Retinal pigment epithelial cell (primary cell): ENCODE measurements around the gene LRRC18.

Source experiments
- DNase-seq: peaks from one replicate; pipeline ENCODE4 v3.0.0-alpha.2; 2010; ENCODE audit warnings: low read depth
- H3K4me3 ChIP-seq: 2 replicates; pipeline ENCODE4 v1.5.1; 2011; ENCODE audit warnings: mild to moderate bottlenecking, low read length, control low read depth, moderate library complexity
- TF ChIP-seq, protein P1 (sequence below): conservative IDR thresholded peaks from 2 replicates; pipeline ENCODE4 v1.5.1; 2011; ENCODE audit warnings: low read depth, low read length, control low read depth, inconsistent platforms

The LRRC18 gene

DNA sequence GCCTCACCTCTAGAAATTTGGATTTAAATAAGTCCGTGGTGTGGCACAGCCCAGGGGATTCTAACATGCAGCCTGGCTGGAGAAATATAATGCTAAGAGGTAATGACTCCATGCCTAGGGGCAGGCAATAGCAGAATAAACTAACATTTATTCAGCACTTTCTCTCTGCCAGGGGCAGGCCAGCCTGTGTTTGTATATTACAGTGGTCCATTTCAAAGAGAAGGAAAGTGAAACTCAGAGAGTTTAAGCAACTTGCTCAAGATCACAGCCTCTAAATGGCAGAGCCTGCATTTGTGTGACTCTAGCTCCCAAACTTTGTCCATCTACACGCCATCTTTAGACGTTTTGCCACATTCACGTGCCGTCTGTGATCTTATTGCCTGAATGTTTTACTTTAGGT is 6.7 kb upstream of the LRRC18 start:
- TF ChIP-seq, protein P1, sequence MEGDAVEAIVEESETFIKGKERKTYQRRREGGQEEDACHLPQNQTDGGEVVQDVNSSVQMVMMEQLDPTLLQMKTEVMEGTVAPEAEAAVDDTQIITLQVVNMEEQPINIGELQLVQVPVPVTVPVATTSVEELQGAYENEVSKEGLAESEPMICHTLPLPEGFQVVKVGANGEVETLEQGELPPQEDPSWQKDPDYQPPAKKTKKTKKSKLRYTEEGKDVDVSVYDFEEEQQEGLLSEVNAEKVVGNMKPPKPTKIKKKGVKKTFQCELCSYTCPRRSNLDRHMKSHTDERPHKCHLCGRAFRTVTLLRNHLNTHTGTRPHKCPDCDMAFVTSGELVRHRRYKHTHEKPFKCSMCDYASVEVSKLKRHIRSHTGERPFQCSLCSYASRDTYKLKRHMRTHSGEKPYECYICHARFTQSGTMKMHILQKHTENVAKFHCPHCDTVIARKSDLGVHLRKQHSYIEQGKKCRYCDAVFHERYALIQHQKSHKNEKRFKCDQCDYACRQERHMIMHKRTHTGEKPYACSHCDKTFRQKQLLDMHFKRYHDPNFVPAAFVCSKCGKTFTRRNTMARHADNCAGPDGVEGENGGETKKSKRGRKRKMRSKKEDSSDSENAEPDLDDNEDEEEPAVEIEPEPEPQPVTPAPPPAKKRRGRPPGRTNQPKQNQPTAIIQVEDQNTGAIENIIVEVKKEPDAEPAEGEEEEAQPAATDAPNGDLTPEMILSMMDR, result no peak
- DNase-seq, result no peak
- H3K4me3 ChIP-seq, result no peak overlapping the region

DNA sequence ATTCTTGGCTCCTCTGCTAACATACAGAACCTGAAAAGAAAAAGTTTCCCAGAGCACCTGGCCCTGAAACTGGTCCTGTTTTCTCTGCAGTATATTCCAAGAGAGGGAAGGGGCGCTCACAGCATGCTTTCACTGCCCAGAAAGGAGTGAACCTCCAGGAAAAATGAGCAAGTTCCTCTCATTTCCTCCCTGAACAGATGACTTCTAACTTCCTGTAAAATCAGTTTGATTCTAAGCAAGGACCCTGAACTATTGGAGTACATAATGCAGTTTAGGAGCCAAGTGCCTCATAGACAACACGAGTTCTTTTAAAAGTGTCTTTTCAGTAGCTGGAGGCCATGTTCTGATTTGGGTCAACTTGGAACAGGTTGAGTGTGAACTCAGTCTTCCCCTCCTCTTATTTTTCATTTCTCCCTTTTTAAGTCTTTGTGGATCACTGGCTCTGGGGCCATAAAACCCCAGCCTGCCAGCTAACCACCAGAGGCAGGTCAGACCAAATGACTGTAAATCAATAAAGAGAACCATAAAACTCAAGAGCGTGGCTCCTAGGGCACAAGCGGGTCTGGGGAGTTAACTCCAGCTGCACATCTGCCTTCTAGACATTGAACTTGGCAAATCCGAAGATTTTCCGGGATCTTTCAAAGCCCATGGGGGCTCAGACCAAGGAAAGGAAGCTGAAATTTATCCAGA is 5.9 kb upstream of the LRRC18 start:
- TF ChIP-seq, protein P1, result no peak
- no peak overlapping the region for H3K4me3 ChIP-seq
- no peak for DNase-seq

DNA sequence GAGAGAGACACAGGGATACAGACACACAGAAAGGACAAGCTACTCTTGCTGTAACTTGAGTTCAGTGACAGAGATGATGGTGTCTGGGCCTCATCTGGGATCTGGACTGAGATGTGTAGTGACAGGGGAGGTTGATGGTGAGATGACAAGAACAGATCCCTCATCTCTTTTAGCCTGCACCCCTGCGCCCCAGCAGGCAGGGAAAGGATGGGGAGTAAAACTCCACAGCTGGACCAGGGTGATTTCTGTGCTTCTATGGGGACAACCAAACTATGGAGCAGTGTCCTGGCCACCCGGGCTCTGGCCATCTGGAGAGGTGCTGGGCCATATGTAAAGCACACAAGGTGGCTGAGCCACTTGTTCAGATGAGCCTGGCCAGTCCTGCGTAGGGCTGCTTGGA is 4.5 kb upstream of the LRRC18 start:
- TF ChIP-seq, protein P1, result no peak
- no peak for DNase-seq
- H3K4me3 ChIP-seq, result no peak overlapping the region

DNA sequence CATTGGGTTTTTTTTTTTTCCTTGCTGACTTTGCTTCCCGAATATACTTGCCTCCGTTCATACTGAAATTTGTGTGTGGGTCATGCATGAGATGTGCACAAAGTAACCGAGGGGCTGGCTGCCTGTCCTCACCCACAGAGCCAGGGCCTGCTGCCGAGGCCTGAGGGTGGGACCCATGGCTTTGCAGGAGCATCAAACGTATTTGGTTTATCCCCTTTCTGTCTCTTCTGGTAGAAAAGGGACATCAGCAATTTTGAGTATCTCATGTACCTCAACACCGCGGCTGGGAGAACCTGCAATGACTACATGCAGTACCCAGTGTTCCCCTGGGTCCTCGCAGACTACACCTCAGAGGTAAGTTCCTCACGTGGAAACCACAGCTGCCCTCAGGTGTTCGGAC is 3.5 kb upstream of the LRRC18 start:
- H3K4me3 ChIP-seq, result no peak overlapping the region
- no peak for DNase-seq
- TF ChIP-seq, protein P1, result no peak

DNA sequence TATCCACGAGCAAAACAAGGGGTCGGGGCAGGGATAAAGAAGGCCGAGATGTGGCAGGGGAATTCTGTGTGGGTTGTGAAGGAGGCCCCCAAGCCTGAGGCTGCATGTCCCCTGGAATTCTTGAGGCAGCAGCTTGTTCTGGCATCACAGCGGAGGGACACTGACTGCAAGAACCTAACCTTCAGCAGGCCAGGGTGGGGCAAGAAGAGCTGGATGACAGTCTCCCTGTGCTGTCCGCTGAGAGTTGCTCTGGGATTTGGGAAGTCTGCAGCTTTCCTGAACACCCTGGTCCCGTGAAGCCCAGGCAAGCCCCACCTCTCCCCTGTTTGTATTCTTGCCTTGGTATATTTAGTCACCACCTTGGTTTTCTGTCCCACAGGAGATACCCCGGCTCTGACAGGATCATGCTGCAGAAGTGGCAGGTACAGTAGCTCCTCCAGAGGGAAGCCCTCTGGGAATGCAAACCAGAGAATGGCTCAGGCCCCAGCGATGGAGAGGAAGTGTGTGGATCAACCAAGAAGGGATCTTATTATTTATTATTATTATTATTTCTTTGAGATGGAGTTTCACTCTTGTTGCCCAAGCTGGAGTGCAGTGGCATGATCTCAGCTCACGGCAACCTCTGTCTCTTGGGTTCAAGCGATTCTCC is 1.9 kb upstream of the LRRC18 start:
- no peak for DNase-seq
- TF ChIP-seq, protein P1, result no peak
- H3K4me3 ChIP-seq, result no peak overlapping the region

DNA sequence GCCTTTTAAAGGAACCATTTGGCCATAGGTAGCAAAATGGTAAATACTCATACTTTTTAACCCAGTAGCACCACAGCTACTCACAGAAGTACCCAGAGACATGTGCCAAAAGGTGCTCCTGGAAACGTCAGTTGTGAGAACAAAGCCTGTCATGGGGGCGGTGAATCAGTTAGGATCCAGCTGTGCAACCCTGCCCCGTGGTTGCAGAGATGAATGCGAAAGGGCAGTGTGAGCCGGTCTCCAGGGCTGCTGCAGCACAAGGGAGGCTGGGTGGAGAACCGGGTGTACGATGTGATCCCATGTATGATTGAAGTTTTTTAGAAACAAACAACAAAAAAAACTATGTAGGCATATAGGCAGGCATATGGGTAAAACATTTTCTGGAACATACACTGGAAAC is 1.3 kb upstream of the LRRC18 start:
- TF ChIP-seq, protein P1, result no peak
- DNase-seq, result no peak
- no peak overlapping the region for H3K4me3 ChIP-seq

DNA sequence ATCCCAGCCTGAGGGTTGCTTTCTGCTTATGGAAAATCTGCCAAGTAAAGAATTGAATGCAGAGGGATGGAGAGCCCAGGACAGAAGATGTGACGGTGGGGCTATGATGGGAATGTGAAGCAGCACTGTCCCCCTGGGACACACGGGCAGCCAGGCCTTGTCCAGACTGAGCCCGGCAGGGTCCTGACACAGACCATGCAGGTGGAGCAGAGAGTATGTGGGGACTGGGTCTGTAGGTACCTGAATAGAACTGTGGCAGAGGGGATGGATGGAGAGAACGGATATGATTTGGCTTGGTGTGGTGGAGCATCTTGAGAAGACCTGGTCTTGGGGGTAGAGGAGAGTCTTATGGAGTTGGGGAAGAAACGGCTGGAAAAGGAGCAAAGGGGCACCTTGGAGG is 732 bp upstream of the LRRC18 start:
- DNase-seq, result no peak
- TF ChIP-seq, protein P1, result no peak
- no peak overlapping the region for H3K4me3 ChIP-seq
